Measurements from ENCODE around the gene GET4.

DNA sequence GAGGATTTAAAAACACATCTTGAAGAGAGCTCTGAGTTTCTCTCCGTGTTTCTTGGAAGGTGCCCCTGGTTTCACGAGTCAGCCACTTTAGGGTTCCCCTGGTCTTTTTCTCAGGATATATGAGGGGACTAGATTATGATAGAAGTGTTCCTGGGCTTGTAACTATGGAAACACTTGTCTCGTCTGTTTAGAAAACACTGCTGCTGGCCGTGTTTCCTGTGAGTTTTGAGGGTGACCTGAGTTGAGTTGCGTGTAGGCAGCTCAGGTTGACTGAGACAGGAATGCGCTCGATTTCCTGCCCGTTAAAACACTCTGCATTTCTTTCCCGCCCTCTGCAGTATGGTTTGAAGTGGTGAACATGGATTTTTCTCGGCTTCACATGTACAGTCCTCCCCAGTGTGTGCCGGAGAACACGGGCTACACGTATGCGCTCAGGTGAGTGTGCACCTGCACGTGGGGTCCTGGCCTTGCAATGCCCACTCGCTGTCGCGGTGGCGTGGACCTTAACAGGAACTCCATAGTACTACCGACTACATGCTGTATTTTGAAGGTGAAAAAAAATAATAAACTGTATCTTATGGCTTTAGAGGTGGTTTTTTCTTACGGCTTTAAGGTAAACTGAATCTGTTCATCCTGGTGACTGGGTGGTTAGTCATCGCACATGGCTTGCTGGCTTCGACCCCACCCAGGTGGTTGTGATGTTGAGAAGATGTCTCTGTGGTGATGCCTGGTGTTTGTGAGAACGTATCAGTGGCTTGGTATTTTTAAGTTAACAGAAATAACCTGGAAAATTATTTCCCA lies 44.0 kb upstream of the GET4 start, which contains the start of gene SUN1:
- TF ChIP-seq, protein P1, sequence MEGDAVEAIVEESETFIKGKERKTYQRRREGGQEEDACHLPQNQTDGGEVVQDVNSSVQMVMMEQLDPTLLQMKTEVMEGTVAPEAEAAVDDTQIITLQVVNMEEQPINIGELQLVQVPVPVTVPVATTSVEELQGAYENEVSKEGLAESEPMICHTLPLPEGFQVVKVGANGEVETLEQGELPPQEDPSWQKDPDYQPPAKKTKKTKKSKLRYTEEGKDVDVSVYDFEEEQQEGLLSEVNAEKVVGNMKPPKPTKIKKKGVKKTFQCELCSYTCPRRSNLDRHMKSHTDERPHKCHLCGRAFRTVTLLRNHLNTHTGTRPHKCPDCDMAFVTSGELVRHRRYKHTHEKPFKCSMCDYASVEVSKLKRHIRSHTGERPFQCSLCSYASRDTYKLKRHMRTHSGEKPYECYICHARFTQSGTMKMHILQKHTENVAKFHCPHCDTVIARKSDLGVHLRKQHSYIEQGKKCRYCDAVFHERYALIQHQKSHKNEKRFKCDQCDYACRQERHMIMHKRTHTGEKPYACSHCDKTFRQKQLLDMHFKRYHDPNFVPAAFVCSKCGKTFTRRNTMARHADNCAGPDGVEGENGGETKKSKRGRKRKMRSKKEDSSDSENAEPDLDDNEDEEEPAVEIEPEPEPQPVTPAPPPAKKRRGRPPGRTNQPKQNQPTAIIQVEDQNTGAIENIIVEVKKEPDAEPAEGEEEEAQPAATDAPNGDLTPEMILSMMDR (conservative IDR thresholded peaks at IDR 0.05): no peak
- no peak for TF ChIP-seq ZFX (IDR thresholded peaks at IDR 0.05)

Data from C4-2B (cell line).